GM23338 (cell line): Measurements from ENCODE around the gene CLIC5. TPM values are rescaled to one million over a fixed set of nuclear protein-coding genes. Genes with fewer than 3 reads are reported as not detected.

Source experiments
- ATAC-seq: fragments of 200-7000 bp; cut with Tn5 transposase; 3 replicates; pipeline ENCODE4 v1.9.1; 2020
- DNase-seq: peaks from one replicate; pipeline ENCODE4 v3.0.0-alpha.2; 2015; ENCODE audit warnings: low spot score
- H2AFZ ChIP-seq: fragments of 200-600 bp; sonication (generic); 2 replicates; pipeline ENCODE4 v1.8.0; 2016; ENCODE audit warnings: antibody characterized with exemption, mild to moderate bottlenecking, moderate library complexity
- H3F3A ChIP-seq: fragments of 200-600 bp; sonication (generic); replicated peaks from 2 replicates; pipeline ENCODE4 v1.8.0; 2017; ENCODE audit warnings: antibody characterized with exemption, mixed run types, low read depth
- H3K27ac ChIP-seq: fragments of 200-600 bp; sonication (generic); 2 replicates; pipeline ENCODE4 v1.6.1; 2016; ENCODE audit warnings: low read depth
- H3K27me3 ChIP-seq: fragments of 200-600 bp; sonication (generic); 2 replicates; pipeline ENCODE4 v1.8.0; 2016; ENCODE audit warnings: mild to moderate bottlenecking, mixed run types, moderate library complexity; ENCODE audit not compliant: insufficient read depth
- H3K36me3 ChIP-seq: fragments of 200-600 bp; sonication (generic); 2 replicates; pipeline ENCODE4 v1.8.0; 2016; ENCODE audit warnings: mild to moderate bottlenecking; ENCODE audit not compliant: insufficient read depth
- H3K4me1 ChIP-seq: fragments of 200-600 bp; sonication (generic); 2 replicates; pipeline ENCODE4 v1.8.0; 2016; ENCODE audit warnings: mild to moderate bottlenecking, moderate library complexity; ENCODE audit not compliant: insufficient read depth
- H3K4me2 ChIP-seq: fragments of 200-600 bp; sonication (generic); 2 replicates; pipeline ENCODE4 v1.7.1; 2017; ENCODE audit warnings: mixed run types
- H3K4me3 ChIP-seq: fragments of 200-600 bp; sonication (generic); 2 replicates; pipeline ENCODE4 v1.6.1; 2016; ENCODE audit warnings: mixed run types
- H3K79me2 ChIP-seq: fragments of 200-600 bp; sonication (generic); replicated peaks from 2 replicates; pipeline ENCODE4 v1.8.0; 2017; ENCODE audit warnings: mild to moderate bottlenecking; ENCODE audit not compliant: insufficient read depth
- H3K9me2 ChIP-seq: fragments of 200-600 bp; sonication (generic); 2 replicates; pipeline ENCODE4 v1.8.0; 2017; ENCODE audit not compliant: insufficient read depth
- H4K20me1 ChIP-seq: fragments of 200-600 bp; sonication (generic); replicated peaks from 2 replicates; pipeline ENCODE4 v1.8.0; 2017; ENCODE audit warnings: mild to moderate bottlenecking; ENCODE audit not compliant: insufficient read depth
- H3K27ac Mint-ChIP-seq: 2 replicates; pipeline ENCODE4 v1.8.0; 2020; ENCODE audit warnings: inconsistent platforms, mild to moderate bottlenecking, moderate library complexity, mixed read lengths
- H3K27me3 Mint-ChIP-seq: 3 replicates; pipeline ENCODE4 v1.8.0; 2022; ENCODE audit warnings: low read depth, mild to moderate bottlenecking, moderate library complexity, mixed read lengths, inconsistent platforms; ENCODE audit not compliant: insufficient read depth, poor library complexity
- H3K36me3 Mint-ChIP-seq: 3 replicates; pipeline ENCODE4 v1.8.0; 2021; ENCODE audit warnings: low read depth, mild to moderate bottlenecking, inconsistent platforms, moderate library complexity, mixed read lengths
- H3K4me1 Mint-ChIP-seq: 3 replicates; pipeline ENCODE4 v1.8.0; 2020; ENCODE audit warnings: mild to moderate bottlenecking, inconsistent platforms, mixed read lengths
- H3K4me3 Mint-ChIP-seq: 3 replicates; pipeline ENCODE4 v1.8.0; 2021; ENCODE audit warnings: moderate library complexity, mild to moderate bottlenecking, inconsistent platforms, mixed read lengths
- H3K9me3 Mint-ChIP-seq: 3 replicates; pipeline ENCODE4 v1.8.0; 2020; ENCODE audit warnings: moderate library complexity, mild to moderate bottlenecking, inconsistent platforms, mixed read lengths
- EZH2 ChIP-seq: fragments of 200-600 bp; sonication (generic); IDR thresholded peaks from one replicate; pipeline ENCODE4 v1.8.0; 2017; ENCODE audit warnings: antibody characterized with exemption, mild to moderate bottlenecking, low read depth; ENCODE audit not compliant: unreplicated experiment
- EZH2phosphoT487 ChIP-seq: fragments of 200-600 bp; sonication (generic); IDR thresholded peaks from one replicate; pipeline ENCODE4 v1.8.1; 2018; ENCODE audit warnings: antibody characterized with exemption; ENCODE audit not compliant: unreplicated experiment
- JUNB ChIP-seq: IDR thresholded peaks from one replicate; pipeline ENCODE4 v1.6.1; 2016; ENCODE audit warnings: antibody characterized with exemption; ENCODE audit not compliant: unreplicated experiment
- NANOG ChIP-seq: IDR thresholded peaks from 2 replicates; pipeline ENCODE4 v1.6.1; 2016; ENCODE audit warnings: antibody characterized with exemption, borderline replicate concordance
- POLR2AphosphoS5 ChIP-seq: IDR thresholded peaks from 2 replicates; pipeline ENCODE4 v1.6.1; 2016; ENCODE audit warnings: antibody characterized with exemption, low read depth
- ZNF114 ChIP-seq: fragments of 250-450 bp; sonication (Bioruptor Pico); IDR thresholded peaks from 2 replicates; pipeline ENCODE4 v1.5.0; 2020; ENCODE audit warnings: mild to moderate bottlenecking, moderate library complexity
- ZNF331 ChIP-seq: fragments of 250-450 bp; sonication (Bioruptor Pico); IDR thresholded peaks from 2 replicates; pipeline ENCODE4 v1.5.0; 2020; ENCODE audit warnings: low read depth, mild to moderate bottlenecking, moderate library complexity
- polyA plus RNA-seq: library from polyadenylated mRNA; unstranded; fragments of >200 nt; fragmentation: Nextera tagmentation; extraction: Ambion mirVana; gene quantifications from 2 replicates; pipeline ENCODE4 v1.2.1, GENCODE V29; 2016
- total RNA-seq: library from RNA; depleted of rRNA; stranded (reverse); fragments of >200 nt; shearing (Covaris generic); gene quantifications from 2 replicates; pipeline ENCODE4 v1.2.3, GENCODE V29; 2014
- TF ChIP-seq, protein P1 (sequence below): fragments of 250-450 bp; sonication (Bioruptor Pico); IDR thresholded peaks from 2 replicates; pipeline ENCODE4 v1.5.0; 2020; ENCODE audit warnings: mild to moderate bottlenecking, moderate library complexity
- TF ChIP-seq, protein P2 (sequence below): IDR thresholded peaks from one replicate; pipeline ENCODE4 v1.6.1; 2018; ENCODE audit warnings: antibody characterized with exemption; ENCODE audit not compliant: unreplicated experiment

CLIC5 gene
- total and polyA plus RNA-seq, 2 experiments from 2014 or later = 0.08 TPM; not detected in 1

DNA sequence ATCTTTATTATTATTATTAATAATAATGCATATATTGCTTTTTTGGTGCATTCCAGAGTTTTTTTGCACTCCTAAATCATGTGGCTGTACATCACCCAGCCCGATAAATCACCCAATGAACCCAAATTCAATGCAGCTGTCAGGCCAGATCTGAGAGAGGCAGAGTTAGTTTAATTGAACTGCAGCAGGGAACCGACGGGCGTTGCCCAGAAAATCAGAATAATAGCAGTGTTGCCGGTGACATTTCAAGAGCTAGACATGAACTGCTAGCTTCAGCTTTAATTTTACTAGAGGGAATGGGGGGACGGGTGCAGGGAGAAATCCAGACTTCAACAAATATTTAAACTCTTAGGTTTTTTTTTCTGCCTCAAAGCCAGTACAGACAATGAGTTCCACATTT, 135.0 kb downstream of the CLIC5 start:
- Histone ChIP-seq H2AFZ (no peak overlapping the region), H3K4me3 (no peak overlapping the region), H4K20me1 (no peaks in the 10 kb centered on the region), H3F3A (no peaks in the 10 kb centered on the region), H3K4me2 (no peak overlapping the region), H3K4me1 (no peaks in the 10 kb centered on the region), H3K27me3 (no peaks in the 10 kb centered on the region), H3K27ac (no peak overlapping the region), H3K9me2 (peaks cover 36% of the 10 kb centered on the region), H3K36me3 (no peaks in the 10 kb centered on the region), H3K79me2 (no peaks in the 10 kb centered on the region)
- Mint-ChIP-seq H3K36me3 (no peaks in the 10 kb centered on the region), H3K4me1 (no peaks in the 10 kb centered on the region), H3K27me3 (no peaks in the 10 kb centered on the region), H3K4me3 (no peak overlapping the region), H3K9me3 (no peaks in the 10 kb centered on the region), H3K27ac (no peak overlapping the region)
- TF ChIP-seq, protein P1, sequence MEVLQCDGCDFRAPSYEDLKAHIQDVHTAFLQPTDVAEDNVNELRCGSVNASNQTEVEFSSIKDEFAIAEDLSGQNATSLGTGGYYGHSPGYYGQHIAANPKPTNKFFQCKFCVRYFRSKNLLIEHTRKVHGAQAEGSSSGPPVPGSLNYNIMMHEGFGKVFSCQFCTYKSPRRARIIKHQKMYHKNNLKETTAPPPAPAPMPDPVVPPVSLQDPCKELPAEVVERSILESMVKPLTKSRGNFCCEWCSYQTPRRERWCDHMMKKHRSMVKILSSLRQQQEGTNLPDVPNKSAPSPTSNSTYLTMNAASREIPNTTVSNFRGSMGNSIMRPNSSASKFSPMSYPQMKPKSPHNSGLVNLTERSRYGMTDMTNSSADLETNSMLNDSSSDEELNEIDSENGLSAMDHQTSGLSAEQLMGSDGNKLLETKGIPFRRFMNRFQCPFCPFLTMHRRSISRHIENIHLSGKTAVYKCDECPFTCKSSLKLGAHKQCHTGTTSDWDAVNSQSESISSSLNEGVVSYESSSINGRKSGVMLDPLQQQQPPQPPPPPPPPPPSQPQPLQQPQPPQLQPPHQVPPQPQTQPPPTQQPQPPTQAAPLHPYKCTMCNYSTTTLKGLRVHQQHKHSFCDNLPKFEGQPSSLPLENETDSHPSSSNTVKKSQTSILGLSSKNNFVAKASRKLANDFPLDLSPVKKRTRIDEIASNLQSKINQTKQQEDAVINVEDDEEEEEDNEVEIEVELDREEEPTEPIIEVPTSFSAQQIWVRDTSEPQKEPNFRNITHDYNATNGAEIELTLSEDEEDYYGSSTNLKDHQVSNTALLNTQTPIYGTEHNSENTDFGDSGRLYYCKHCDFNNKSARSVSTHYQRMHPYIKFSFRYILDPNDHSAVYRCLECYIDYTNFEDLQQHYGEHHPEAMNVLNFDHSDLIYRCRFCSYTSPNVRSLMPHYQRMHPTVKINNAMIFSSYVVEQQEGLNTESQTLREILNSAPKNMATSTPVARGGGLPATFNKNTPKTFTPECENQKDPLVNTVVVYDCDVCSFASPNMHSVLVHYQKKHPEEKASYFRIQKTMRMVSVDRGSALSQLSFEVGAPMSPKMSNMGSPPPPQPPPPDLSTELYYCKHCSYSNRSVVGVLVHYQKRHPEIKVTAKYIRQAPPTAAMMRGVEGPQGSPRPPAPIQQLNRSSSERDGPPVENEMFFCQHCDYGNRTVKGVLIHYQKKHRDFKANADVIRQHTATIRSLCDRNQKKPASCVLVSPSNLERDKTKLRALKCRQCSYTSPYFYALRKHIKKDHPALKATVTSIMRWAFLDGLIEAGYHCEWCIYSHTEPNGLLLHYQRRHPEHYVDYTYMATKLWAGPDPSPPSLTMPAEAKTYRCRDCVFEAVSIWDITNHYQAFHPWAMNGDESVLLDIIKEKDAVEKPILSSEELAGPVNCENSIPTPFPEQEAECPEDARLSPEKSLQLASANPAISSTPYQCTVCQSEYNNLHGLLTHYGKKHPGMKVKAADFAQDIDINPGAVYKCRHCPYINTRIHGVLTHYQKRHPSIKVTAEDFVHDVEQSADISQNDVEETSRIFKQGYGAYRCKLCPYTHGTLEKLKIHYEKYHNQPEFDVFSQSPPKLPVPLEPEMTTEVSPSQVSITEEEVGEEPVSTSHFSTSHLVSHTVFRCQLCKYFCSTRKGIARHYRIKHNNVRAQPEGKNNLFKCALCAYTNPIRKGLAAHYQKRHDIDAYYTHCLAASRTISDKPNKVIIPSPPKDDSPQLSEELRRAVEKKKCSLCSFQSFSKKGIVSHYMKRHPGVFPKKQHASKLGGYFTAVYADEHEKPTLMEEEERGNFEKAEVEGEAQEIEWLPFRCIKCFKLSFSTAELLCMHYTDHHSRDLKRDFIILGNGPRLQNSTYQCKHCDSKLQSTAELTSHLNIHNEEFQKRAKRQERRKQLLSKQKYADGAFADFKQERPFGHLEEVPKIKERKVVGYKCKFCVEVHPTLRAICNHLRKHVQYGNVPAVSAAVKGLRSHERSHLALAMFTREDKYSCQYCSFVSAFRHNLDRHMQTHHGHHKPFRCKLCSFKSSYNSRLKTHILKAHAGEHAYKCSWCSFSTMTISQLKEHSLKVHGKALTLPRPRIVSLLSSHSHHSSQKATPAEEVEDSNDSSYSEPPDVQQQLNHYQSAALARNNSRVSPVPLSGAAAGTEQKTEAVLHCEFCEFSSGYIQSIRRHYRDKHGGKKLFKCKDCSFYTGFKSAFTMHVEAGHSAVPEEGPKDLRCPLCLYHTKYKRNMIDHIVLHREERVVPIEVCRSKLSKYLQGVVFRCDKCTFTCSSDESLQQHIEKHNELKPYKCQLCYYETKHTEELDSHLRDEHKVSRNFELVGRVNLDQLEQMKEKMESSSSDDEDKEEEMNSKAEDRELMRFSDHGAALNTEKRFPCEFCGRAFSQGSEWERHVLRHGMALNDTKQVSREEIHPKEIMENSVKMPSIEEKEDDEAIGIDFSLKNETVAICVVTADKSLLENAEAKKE (CRISPR knock-in tag) = no peak
- TF ChIP-seq, protein P2, sequence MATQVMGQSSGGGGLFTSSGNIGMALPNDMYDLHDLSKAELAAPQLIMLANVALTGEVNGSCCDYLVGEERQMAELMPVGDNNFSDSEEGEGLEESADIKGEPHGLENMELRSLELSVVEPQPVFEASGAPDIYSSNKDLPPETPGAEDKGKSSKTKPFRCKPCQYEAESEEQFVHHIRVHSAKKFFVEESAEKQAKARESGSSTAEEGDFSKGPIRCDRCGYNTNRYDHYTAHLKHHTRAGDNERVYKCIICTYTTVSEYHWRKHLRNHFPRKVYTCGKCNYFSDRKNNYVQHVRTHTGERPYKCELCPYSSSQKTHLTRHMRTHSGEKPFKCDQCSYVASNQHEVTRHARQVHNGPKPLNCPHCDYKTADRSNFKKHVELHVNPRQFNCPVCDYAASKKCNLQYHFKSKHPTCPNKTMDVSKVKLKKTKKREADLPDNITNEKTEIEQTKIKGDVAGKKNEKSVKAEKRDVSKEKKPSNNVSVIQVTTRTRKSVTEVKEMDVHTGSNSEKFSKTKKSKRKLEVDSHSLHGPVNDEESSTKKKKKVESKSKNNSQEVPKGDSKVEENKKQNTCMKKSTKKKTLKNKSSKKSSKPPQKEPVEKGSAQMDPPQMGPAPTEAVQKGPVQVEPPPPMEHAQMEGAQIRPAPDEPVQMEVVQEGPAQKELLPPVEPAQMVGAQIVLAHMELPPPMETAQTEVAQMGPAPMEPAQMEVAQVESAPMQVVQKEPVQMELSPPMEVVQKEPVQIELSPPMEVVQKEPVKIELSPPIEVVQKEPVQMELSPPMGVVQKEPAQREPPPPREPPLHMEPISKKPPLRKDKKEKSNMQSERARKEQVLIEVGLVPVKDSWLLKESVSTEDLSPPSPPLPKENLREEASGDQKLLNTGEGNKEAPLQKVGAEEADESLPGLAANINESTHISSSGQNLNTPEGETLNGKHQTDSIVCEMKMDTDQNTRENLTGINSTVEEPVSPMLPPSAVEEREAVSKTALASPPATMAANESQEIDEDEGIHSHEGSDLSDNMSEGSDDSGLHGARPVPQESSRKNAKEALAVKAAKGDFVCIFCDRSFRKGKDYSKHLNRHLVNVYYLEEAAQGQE = no peak
- TF ChIP-seq EZH2 = no peak
- TF ChIP-seq ZNF114 = no peak
- TF ChIP-seq NANOG = no peak
- no peak for TF ChIP-seq POLR2AphosphoS5
- no peak for TF ChIP-seq EZH2phosphoT487
- no peak for TF ChIP-seq JUNB
- TF ChIP-seq ZNF331 (CRISPR knock-in tag) = no peak
- DNase-seq (no peak), ATAC-seq (no peak)
